Measurements from ENCODE around the gene NHSL1. TPM values are rescaled to one million over a fixed set of nuclear protein-coding genes. Genes with fewer than 3 reads are reported as not detected.

The NHSL1 gene
- polyA plus RNA-seq, 3 donors = 0.06 to 2.8 (median 0.51) TPM

DNA sequence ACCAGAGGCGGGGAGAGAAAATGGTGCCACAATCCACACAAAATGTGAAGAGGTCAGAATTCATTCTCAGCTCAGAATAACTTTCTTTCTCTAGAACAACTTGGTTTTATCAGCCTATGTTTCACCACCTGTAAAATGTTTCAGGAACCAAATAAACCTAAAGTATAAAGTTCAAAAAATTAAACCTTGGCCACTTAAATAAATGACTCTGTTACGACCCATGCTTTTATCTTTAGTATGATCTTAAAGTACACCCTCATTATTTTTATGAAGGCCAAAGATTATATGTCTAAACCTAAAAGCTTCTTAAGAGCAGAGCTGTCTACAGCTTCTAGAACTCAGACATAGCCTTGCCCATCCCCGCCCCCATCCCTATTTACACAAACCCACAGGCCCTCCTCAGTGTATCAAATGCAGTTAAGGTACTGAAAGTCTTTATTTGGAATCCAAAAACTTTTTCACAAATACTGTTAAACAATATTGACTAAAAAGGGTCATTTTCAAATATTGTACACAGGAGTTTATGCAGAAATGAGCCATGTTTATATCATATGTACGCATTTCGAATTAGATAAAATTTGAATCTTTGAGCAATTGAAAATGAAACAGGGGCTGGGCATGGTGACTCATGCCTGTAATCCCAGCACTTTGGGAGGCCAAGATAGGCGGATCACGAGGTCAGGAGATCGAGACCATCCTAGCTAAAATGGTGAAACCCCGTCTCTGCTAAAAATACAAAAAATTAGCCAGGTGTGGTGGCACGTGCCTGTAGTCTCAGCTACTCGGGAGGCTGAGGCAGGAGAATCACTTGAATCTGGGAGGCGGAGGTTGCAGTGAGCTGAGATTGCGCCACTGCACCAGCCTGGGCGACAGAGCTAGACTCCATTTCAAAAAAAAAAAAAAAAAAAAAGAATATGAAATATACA is 5.7 kb upstream of the NHSL1 start:
- intact Hi-C loops (cut with micrococcal nuclease) = loop anchor here in 1 of 2 donors (10.0 kb wide), 1 partner anchor 50 kb away; no protein-coding TSS in a partner anchor
- H3K27me3 Mint-ChIP-seq (ENCODE audit: low read depth in 3 of 3) = peaks cover 0 to 1% (median 0%) of the 10 kb centered on the region in 3 donors
- no peaks in the 10 kb centered on the region for H3K9me3 ChIP-seq (replicated peaks in 1 of 2; ENCODE audit: control insufficient read depth in 1 of 2, insufficient read depth in 1 of 2, low read length in 2 of 2)

More for the DNA sequence above, 5.7 kb upstream of the NHSL1 start:
- Histone ChIP-seq H2AFZ (ENCODE audit: insufficient read depth, low read depth, low read length, poor library complexity, severe bottlenecking) (no peak overlapping the region), H3K9ac (ENCODE audit: insufficient read depth, low read length, poor library complexity, severe bottlenecking) (no peak overlapping the region), H3K4me1 (ENCODE audit: control insufficient read depth in 1 of 2, insufficient read depth in 2 of 2, low read length in 2 of 2) (peaks cover 17 to 21% of the 10 kb centered on the region in 2 donors), H4K20me1 (ENCODE audit: insufficient read depth, low read length) (no peaks in the 10 kb centered on the region), H3K27me3 (ENCODE audit: control insufficient read depth in 2 of 2, insufficient read depth in 2 of 2, low read length in 2 of 2) (no peaks in the 10 kb centered on the region), H3K36me3 (replicated peaks in 1 of 2; ENCODE audit: control insufficient read depth in 1 of 2, insufficient read depth in 2 of 2, low read length in 2 of 2) (no peaks in the 10 kb centered on the region), H3K27ac (ENCODE audit: low read depth in 1 of 2, low read length in 2 of 2) (no peak overlapping the region), H3K4me3 (replicated peaks in 1 of 3; ENCODE audit: low read depth in 2 of 3, low read length in 3 of 3) (no peak overlapping the region), H3K79me2 (ENCODE audit: insufficient read depth, low read length) (no peaks in the 10 kb centered on the region), H3K4me2 (replicated peaks; ENCODE audit: extremely low read depth, low read length, poor library complexity, severe bottlenecking) (no peak overlapping the region)
- TF ChIP-seq CTCF (IDR thresholded peaks at IDR 0.05) = no peak
- no peak for DNase-seq
- Mint-ChIP-seq H3K27ac (peak overlapping the region in 2 of 7 donors; percentile 17 to 30), H3K36me3 (no peaks in the 10 kb centered on the region), H3K4me1 (peaks cover 33% of the 10 kb centered on the region), H3K9me3 (no peaks in the 10 kb centered on the region), H3K4me3 (no peak overlapping the region)
- WGBS (ENCODE audit: insufficient coverage) = 100% methylated on average over 6 of the region's 14 CpGs
